ENCODE data around the gene MIB1.
"Not testable (repeated sequence)": the region's sequence is repeated elsewhere in the genome, so short reads cannot be mapped to it uniquely, and the experiment has no call there.

MIB1 gene

GRCh38 chr18:21704603-21705364 lies 35.8 kb upstream of the MIB1 start, which contains the start of gene ABHD3:
TSS of gene ABHD3 (minus strand) at chr18:21704774. CDS start at chr18:21704665, 109 bp downstream.
- DNase-seq (ENCODE audit: low spot score): peak; percentile 94
- peak; percentile 14 for TF ChIP-seq CTCF (IDR thresholded peaks at IDR 0.05)
- Histone ChIP-seq H3K4me3 (peak within 1 kb of the TSS; percentile 82), H3K27ac (peak within 1 kb of the TSS; percentile 81 to 95)

GRCh38 chr18:21706386-21706865 lies 34.2 kb upstream of the MIB1 start:
- no peak overlapping the region for H3K4me3 ChIP-seq
- TF ChIP-seq CTCF (IDR thresholded peaks at IDR 0.05): no peak
- no peak for DNase-seq (ENCODE audit: low spot score)

GRCh38 chr18:21707130-21707529 lies 33.5 kb upstream of the MIB1 start:
- not testable (repeated sequence) for H3K4me3 ChIP-seq; H3K27ac ChIP-seq; DNase-seq (ENCODE audit: low spot score)

More at GRCh38 chr18:21706386-21706865, 34.2 kb upstream of the MIB1 start:
- no peak overlapping the region for H3K27ac ChIP-seq

GRCh38 chr18:21714474-21714873 lies 26.1 kb upstream of the MIB1 start:
- Histone ChIP-seq H3K27ac (no peak overlapping the region), H3K4me3 (no peak overlapping the region)
- no peak for DNase-seq (ENCODE audit: low spot score)
- TF ChIP-seq CTCF (IDR thresholded peaks at IDR 0.05): no peak

- DNase-seq (ENCODE audit: low spot score): no peak
- TF ChIP-seq CTCF (IDR thresholded peaks at IDR 0.05): no peak
- no peak overlapping the region for H3K27ac ChIP-seq
- H3K4me3 ChIP-seq: no peak overlapping the region
Measured at GRCh38 chr18:21722687-21723086, 17.9 kb upstream of the MIB1 start.

GRCh38 chr18:21725201-21725600 lies 15.4 kb upstream of the MIB1 start:
- no peak for DNase-seq (ENCODE audit: low spot score)
- H3K4me3 ChIP-seq: no peak overlapping the region
- no peak overlapping the region for H3K27ac ChIP-seq
- no peak for TF ChIP-seq CTCF (IDR thresholded peaks at IDR 0.05)

GRCh38 chr18:21727702-21728101 lies 12.9 kb upstream of the MIB1 start:
- TF ChIP-seq CTCF (IDR thresholded peaks at IDR 0.05): no peak
- Histone ChIP-seq H3K27ac (no peak overlapping the region), H3K4me3 (no peak overlapping the region)
- no peak for DNase-seq (ENCODE audit: low spot score)

Measured in coronary artery (tissue), 2 donors.